ENCODE results near the gene RIOK3. TPM values are rescaled to one million over a fixed set of nuclear protein-coding genes. Genes with fewer than 3 reads are reported as not detected.

Gene RIOK3
- total RNA-seq, 2 donors from 2014 or later, result 51.3 to 59.0 TPM

- Histone ChIP-seq H3K4me1 (ENCODE audit: control insufficient read depth in 1 of 2, low read depth in 2 of 2) (peaks cover 0 to 14% of the 10 kb centered on the region in 2 donors), H3K9me3 (no peaks in the 10 kb centered on the region), H3K27me3 (replicated peaks; ENCODE audit: insufficient read depth) (no peaks in the 10 kb centered on the region), H3K27ac (no peak overlapping the region), H3K4me3 (no peak overlapping the region), H3K36me3 (peaks cover 71% of the 10 kb centered on the region)
- ATAC-seq (ENCODE audit: insufficient number of reproducible peaks, low FRiP score, low read depth) (no peak), DNase-seq (ENCODE audit: low spot score) (no peak)
- TF ChIP-seq, protein P1, sequence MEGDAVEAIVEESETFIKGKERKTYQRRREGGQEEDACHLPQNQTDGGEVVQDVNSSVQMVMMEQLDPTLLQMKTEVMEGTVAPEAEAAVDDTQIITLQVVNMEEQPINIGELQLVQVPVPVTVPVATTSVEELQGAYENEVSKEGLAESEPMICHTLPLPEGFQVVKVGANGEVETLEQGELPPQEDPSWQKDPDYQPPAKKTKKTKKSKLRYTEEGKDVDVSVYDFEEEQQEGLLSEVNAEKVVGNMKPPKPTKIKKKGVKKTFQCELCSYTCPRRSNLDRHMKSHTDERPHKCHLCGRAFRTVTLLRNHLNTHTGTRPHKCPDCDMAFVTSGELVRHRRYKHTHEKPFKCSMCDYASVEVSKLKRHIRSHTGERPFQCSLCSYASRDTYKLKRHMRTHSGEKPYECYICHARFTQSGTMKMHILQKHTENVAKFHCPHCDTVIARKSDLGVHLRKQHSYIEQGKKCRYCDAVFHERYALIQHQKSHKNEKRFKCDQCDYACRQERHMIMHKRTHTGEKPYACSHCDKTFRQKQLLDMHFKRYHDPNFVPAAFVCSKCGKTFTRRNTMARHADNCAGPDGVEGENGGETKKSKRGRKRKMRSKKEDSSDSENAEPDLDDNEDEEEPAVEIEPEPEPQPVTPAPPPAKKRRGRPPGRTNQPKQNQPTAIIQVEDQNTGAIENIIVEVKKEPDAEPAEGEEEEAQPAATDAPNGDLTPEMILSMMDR (IDR thresholded peaks at IDR 0.05), result no peak
Observed at GRCh38 chr18:23523429-23524212, 70.5 kb downstream of the RIOK3 start.

GRCh38 chr18:23524213-23524707 is 71.2 kb downstream of the RIOK3 start:
- ATAC-seq (ENCODE audit: insufficient number of reproducible peaks, low FRiP score, low read depth) (no peak), DNase-seq (ENCODE audit: low spot score) (no peak)
- Histone ChIP-seq H3K36me3 (peaks cover 71% of the 10 kb centered on the region), H3K4me1 (ENCODE audit: control insufficient read depth in 1 of 2, low read depth in 2 of 2) (peaks cover 0 to 14% of the 10 kb centered on the region in 2 donors), H3K4me3 (no peak overlapping the region), H3K27me3 (replicated peaks; ENCODE audit: insufficient read depth) (no peaks in the 10 kb centered on the region), H3K9me3 (no peaks in the 10 kb centered on the region), H3K27ac (no peak overlapping the region)
- TF ChIP-seq, protein P1 (IDR thresholded peaks at IDR 0.05), result no peak

DNA sequence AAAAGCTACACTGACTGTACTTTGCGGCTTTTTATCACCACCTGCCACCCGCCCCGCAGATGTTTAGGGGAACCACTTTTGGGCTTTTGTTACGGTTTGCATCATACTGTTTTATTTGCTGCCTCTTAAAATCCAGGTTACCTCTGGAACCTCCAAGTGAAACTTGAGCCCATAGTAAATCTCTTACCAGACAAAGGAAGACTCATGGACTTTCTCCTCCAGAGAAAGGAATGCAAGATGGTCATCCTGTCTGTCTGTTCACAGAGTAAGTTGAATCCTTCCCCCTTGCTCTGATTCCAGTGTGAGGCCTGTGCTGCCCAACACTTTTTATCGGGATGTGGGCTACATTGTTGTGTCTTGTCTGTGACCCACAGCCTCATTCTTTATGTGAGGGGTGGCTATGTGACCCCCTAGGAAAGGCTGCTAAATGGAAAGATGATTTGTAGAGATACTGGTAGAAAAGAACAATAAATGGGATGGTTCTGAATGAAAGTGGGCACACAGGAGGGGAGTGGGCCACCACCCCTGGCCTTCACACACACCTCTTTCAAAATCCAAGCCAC is 73.5 kb downstream of the RIOK3 start:
- ATAC-seq (ENCODE audit: insufficient number of reproducible peaks, low FRiP score, low read depth), result no peak
- no peak overlapping the region for H3K27ac ChIP-seq
- no peaks in the 10 kb centered on the region for H3K9me3 ChIP-seq
- TF ChIP-seq, protein P1 (IDR thresholded peaks at IDR 0.05), result no peak
- DNase-seq (ENCODE audit: low spot score), result no peak
- no peak overlapping the region for H3K4me3 ChIP-seq
- peaks cover 70% of the 10 kb centered on the region for H3K36me3 ChIP-seq
- H3K4me1 ChIP-seq (ENCODE audit: control insufficient read depth in 1 of 2, low read depth in 2 of 2), result peaks cover 0 to 9% of the 10 kb centered on the region in 2 donors
- no peaks in the 10 kb centered on the region for H3K27me3 ChIP-seq (replicated peaks; ENCODE audit: insufficient read depth)

- DNase-seq (ENCODE audit: low spot score), result no peak
- Histone ChIP-seq H3K4me1 (ENCODE audit: control insufficient read depth in 1 of 2, low read depth in 2 of 2) (no peaks in the 10 kb centered on the region), H3K27ac (no peak overlapping the region), H3K36me3 (peaks cover 77% of the 10 kb centered on the region), H3K4me3 (no peak overlapping the region), H3K27me3 (replicated peaks; ENCODE audit: insufficient read depth) (no peaks in the 10 kb centered on the region), H3K9me3 (no peaks in the 10 kb centered on the region)
- TF ChIP-seq, protein P1 (IDR thresholded peaks at IDR 0.05), result no peak
- no peak for ATAC-seq (ENCODE audit: insufficient number of reproducible peaks, low FRiP score, low read depth)
Observed at GRCh38 chr18:23528580-23529472, 75.7 kb downstream of the RIOK3 start.

DNA sequence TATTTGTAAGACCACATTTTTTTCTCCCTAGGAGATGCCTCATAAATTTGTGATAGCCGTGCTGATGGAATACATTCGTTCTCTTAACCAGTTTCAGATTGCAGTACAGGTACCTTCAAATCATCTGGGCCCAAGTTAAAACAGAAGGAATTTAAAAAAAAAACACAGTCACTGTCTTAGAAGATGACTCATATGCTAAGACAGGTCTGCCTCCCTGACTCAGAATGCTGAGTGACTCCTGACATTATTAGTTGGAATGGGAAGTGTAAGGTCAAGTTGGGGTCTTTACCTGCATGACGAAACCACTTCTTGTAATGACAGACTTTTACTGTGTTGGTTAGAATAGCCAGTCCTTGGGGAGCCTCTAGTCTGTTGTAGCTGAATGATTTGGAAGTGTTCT is 76.5 kb downstream of the RIOK3 start:
- Histone ChIP-seq H3K27ac (no peak overlapping the region), H3K4me3 (no peak overlapping the region), H3K27me3 (replicated peaks; ENCODE audit: insufficient read depth) (no peaks in the 10 kb centered on the region), H3K4me1 (ENCODE audit: control insufficient read depth in 1 of 2, low read depth in 2 of 2) (no peaks in the 10 kb centered on the region), H3K36me3 (peaks cover 76% of the 10 kb centered on the region), H3K9me3 (no peaks in the 10 kb centered on the region)
- ATAC-seq (ENCODE audit: insufficient number of reproducible peaks, low FRiP score, low read depth), result no peak
- TF ChIP-seq, protein P1 (IDR thresholded peaks at IDR 0.05), result no peak
- no peak for DNase-seq (ENCODE audit: low spot score)
